Activated T-helper 9 cell treated with anti-CD3 and anti-CD28 coated beads, Interleukin-2, amount 50 U/mL, for 16 hours (primary cell): ENCODE results near the gene OIT3.

Experiments
- DNase-seq: peaks from one replicate; pipeline ENCODE4 v3.0.0-alpha.2; 2020; ENCODE audit warnings: low read depth

The OIT3 gene

DNA sequence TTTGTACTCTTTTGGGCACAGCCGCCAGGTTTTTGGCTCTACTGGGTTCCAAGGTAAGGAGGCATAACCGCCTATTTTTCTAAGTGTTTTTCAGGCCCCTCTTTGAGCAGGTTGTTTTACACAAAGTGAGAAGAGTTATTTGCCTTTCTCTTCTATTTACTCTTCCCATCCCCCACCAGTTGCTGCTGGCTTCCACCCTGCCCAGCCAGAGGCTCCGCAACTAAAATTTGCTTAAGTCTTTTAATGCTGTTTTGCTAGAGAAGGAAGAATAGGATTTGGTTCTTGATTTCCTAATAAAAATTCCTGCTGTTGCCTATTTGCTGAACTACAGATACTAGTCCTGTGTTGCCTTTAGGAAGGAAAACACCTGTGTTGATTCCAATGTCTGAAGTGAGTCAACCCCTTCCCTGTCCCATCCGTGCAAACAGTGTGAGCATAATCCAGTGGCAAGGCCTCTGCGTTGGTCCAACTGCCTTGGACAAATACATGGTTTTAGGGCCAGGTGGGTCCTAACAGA is 59.2 kb downstream of the OIT3 start:
- DNase-seq: no peak

- no peak for DNase-seq
Measured at GRCh38 chr10:72953687-72954086, 60.1 kb downstream of the OIT3 start.

DNA sequence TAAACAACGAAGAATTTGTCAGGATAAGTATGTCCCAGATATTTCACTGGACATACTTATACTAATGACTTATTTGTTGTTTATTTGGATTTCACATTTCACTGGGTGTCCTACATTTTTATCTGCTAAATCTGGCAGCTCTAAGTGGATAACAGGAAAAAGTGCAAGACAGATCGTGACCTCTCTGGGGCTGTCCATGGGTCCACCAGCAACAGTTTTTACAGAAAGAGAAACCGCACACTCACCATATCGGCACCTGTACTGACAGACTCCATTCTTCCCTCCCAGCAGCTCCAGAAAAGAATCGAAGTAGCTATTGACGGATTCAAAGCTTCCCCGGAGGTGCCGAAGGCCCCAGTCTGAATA is 60.7 kb downstream of the OIT3 start:
- DNase-seq: no peak

DNA sequence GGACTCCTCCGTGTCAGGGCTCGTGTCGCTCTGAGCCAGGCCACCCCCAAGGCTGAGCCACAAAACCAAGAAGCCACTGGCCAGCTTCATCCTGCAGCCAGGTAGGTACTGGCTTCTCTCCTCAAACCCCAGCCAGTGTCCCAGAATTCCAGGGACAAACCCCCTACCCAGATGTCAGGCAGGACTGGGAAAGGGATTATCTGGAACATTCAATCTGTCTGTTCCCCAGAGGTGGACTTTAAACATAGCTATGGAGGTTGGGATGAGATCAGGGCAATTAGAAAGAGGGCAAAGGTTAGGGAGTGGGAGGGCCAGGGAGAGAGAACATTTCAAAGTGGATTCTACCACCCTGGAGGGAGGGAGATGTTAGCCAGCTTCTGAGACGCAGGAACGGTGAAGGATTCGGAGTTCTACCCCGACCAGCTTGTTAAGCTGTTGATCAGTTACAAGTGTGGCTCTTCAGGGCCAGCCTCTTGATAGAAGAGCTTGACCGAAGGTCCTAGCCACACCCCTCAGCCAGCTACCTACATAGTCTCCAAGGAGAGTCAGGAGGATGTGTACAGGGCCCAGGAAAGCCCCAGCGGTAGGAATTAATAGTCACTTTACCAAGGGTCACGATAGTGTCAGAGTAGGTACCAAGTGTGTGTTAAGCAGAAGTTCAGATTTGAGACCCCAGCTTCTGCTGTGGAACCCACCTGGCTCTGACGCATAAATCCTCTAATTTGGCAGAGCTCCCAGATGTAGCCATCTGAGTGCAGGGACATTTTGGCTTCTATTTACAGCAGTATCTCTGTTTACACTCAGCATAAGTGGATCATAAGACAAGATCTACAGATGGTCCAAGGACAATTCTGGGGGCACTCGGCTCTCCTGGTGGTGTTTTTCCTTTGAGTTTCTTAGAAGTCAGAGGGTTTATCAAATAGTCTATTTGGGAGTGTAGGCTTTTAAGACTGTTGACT is 61.3 kb downstream of the OIT3 start, which contains the start of gene PLA2G12B:
Gene PLA2G12B, minus strand, starts transcription at position 211 of the 959 bp plus-strand sequence. Its CDS starts 121 bp downstream, at position 90.
- no peak for DNase-seq

DNA sequence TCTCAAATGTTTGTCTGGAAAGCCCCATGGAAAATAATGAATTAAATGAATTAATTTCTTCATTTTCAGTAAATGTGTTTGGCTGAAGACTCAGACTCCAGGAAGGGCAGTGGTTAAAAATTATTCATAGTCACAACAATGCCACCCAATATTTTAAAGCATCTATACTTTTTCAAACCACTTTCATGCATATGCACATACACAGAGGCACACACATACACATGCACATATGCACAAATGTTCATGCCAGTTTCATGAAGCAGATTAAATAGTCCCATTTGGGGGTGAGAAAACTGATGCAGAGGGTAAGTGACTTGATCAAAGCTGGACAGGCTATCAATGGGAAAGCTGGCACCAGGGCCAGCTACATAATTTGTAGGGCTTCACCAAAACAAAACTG is 62.5 kb downstream of the OIT3 start:
- no peak for DNase-seq

- no peak for DNase-seq
Measured at GRCh38 chr10:72976886-72977285, 83.3 kb downstream of the OIT3 start.

- DNase-seq: no peak
Measured at GRCh38 chr10:72979709-72980108, 86.2 kb downstream of the OIT3 start.

GRCh38 chr10:72980348-72980747 is 86.8 kb downstream of the OIT3 start:
- DNase-seq: no peak

DNA sequence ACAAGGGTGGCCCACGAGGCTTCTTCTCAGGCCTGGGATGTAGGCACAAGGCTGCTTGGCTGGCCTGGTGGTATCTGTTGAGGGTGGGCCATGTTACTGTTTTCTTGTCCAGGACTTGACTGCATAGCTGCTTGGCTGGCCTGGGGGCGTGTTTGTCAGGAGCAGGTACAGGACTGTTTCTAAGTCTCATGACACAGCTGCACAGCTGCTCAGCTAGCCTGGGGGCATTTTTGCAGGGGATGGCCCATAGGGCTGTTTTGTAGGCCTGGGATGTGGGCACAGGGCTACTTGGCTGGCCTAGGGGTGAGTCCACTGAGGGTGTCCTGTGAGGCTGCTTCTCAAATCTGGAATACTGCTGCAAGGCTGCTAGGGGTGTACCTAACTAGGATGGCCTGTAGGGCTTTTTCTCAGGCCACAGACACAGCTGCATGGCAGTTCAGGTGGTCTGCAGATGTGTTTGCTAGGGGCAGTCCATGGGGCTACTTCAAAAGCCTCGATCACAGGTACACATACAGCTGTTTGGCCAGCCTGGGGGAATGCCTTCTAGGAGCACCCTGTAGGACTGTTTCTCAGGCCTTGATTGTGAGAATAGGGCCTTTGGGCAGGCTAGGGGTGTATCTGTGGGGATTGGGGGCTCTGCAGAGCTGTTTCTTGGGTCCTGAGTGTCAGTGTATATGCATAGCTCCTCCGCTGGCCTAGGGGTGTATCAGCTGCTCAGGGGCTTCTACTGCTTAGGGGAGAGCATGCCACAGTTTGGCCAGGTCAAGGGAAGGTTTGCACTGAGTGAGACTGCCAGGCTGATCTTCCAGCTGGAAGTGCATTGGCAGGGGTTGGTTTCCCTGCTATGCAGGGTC is 87.7 kb downstream of the OIT3 start:
- DNase-seq: no peak

- DNase-seq: no peak
Measured at GRCh38 chr10:72981882-72982529, 88.5 kb downstream of the OIT3 start.
